Neural progenitor cell (in vitro differentiated cells): ENCODE measurements around the gene PNPLA3. TPM values are rescaled to one million over a fixed set of nuclear protein-coding genes. Genes with fewer than 3 reads are reported as not detected.

Experiments used
- DNase-seq: peaks from one replicate; pipeline ENCODE4 v3.0.0-alpha.2; 2016; ENCODE audit warnings: low spot score
- H2AFZ ChIP-seq: fragments of 200-600 bp; sonication (generic); replicated peaks from 2 replicates; pipeline ENCODE4 v1.6.1; 2016; ENCODE audit warnings: antibody characterized with exemption
- H3F3A ChIP-seq: fragments of 200-600 bp; sonication (generic); 2 replicates; pipeline ENCODE4 v1.6.1; 2016; ENCODE audit warnings: antibody characterized with exemption, low read depth
- H3K27ac ChIP-seq: fragments of 200-600 bp; sonication (generic); 2 replicates; pipeline ENCODE4 v1.5.1; 2016; ENCODE audit warnings: mild to moderate bottlenecking
- H3K27me3 ChIP-seq: fragments of 200-600 bp; sonication (generic); 2 replicates; pipeline ENCODE4 v1.6.1; 2016; ENCODE audit warnings: mild to moderate bottlenecking, moderate library complexity
- H3K36me3 ChIP-seq: fragments of 200-600 bp; sonication (generic); 2 replicates; pipeline ENCODE4 v1.5.1; 2016
- H3K4me1 ChIP-seq: fragments of 200-600 bp; sonication (generic); 2 replicates; pipeline ENCODE4 v1.6.1; 2016; ENCODE audit warnings: mixed run types
- H3K4me2 ChIP-seq: fragments of 200-600 bp; sonication (generic); 2 replicates; pipeline ENCODE4 v1.6.1; 2016
- H3K4me3 ChIP-seq: fragments of 200-600 bp; sonication (generic); 2 replicates; pipeline ENCODE4 v1.5.1; 2016
- H3K79me2 ChIP-seq: fragments of 200-600 bp; sonication (generic); 2 replicates; pipeline ENCODE4 v1.6.1; 2016; ENCODE audit warnings: low read depth
- H3K9ac ChIP-seq: fragments of 200-600 bp; sonication (generic); 2 replicates; pipeline ENCODE4 v1.6.1; 2016
- H3K9me3 ChIP-seq: fragments of 200-600 bp; sonication (generic); 2 replicates; pipeline ENCODE4 v1.5.1; 2016; ENCODE audit warnings: low read depth
- H4K20me1 ChIP-seq: fragments of 200-600 bp; sonication (generic); 2 replicates; pipeline ENCODE4 v1.6.1; 2016; ENCODE audit warnings: low read depth
- H3K27ac Mint-ChIP-seq: 3 replicates; pipeline ENCODE4 v1.8.0; 2021; ENCODE audit warnings: mixed read lengths
- H3K27me3 Mint-ChIP-seq: 2 replicates; pipeline ENCODE4 v1.8.0; 2022; ENCODE audit warnings: low read depth, mild to moderate bottlenecking, inconsistent platforms, moderate library complexity, mixed read lengths; ENCODE audit not compliant: insufficient read depth
- H3K36me3 Mint-ChIP-seq: 3 replicates; pipeline ENCODE4 v1.8.0; 2021; ENCODE audit warnings: mixed read lengths
- H3K4me1 Mint-ChIP-seq: 3 replicates; pipeline ENCODE4 v1.8.0; 2021; ENCODE audit warnings: mixed read lengths
- H3K4me3 Mint-ChIP-seq: 3 replicates; pipeline ENCODE4 v1.8.0; 2021; ENCODE audit warnings: mild to moderate bottlenecking, moderate library complexity, mixed read lengths
- H3K9me3 Mint-ChIP-seq: 3 replicates; pipeline ENCODE4 v1.8.0; 2020; ENCODE audit warnings: mixed read lengths
- EZH2 ChIP-seq: fragments of 200-600 bp; sonication (generic); IDR thresholded peaks from 2 replicates; pipeline ENCODE4 v1.6.1; 2017; ENCODE audit warnings: antibody characterized with exemption, mild to moderate bottlenecking, moderate library complexity
- EZH2phosphoT487 ChIP-seq: fragments of 200-600 bp; sonication (generic); IDR thresholded peaks from 2 replicates; pipeline ENCODE4 v1.6.1; 2017; ENCODE audit warnings: antibody characterized with exemption
- total RNA-seq: library from RNA; depleted of rRNA; stranded (reverse); fragments of >200 nt; gene quantifications from 2 replicates; pipeline ENCODE4 v1.2.3, GENCODE V29; 2015; ENCODE audit warnings: low replicate concordance
- TF ChIP-seq, protein P1 (sequence below): fragments of 200-600 bp; sonication (generic); IDR thresholded peaks from 2 replicates; pipeline ENCODE4 v1.5.1; 2017; ENCODE audit warnings: antibody characterized with exemption, mild to moderate bottlenecking

Gene PNPLA3
- total RNA-seq, 1 donor from 2014 or later: 4.8 TPM

DNA sequence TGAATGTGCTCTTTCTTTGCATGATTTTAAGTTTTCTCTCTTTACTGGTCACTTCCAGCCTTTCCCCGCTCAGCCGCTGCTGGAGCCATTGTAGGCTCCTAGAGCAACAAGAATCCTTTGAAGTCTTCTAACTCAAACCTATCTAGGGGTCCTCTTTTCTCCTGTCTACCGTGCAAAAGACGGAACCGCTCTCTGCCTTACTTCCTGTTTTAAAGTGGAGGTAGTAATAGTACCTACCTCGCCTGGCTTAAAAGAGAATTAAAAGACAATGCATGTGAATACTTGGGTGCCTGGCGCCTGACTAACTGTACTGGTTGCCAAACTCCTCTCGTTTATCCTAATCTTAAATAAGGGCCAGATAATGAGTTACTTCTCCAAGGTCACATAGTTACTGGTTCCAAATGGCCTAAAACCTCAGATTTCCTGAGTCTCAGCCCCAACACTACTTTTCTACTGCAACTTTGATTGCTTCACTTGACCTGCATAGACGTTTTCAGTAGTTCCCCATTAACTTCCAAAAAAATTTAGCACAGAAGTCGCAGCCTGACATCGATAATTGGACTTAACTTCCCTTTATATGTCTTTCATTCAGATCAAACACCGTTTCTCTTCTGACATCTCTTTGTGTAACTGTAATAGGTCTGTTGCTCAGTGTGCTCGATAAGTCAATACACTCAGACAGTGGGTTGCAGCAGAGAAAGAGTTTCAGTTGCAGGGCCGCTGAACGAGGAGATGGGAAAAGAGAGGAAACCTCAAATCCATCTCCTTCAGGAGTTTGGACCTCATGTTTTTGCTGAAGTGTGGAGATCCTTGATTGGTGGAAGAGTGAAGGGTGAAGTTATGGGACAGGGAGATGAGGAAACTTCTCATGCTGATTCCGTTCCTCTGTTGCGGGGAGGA, 32.5 kb downstream of the PNPLA3 start:
- Mint-ChIP-seq H3K4me3 (peak overlapping the region; percentile 99), H3K27ac (peak overlapping the region; percentile 91), H3K9me3 (no peaks in the 10 kb centered on the region), H3K27me3 (peaks cover 2% of the 10 kb centered on the region), H3K4me1 (peaks cover 30% of the 10 kb centered on the region), H3K36me3 (no peaks in the 10 kb centered on the region)
- no peaks in the 10 kb centered on the region for H3K9me3 ChIP-seq
- DNase-seq: no peak
- TF ChIP-seq, protein P1, sequence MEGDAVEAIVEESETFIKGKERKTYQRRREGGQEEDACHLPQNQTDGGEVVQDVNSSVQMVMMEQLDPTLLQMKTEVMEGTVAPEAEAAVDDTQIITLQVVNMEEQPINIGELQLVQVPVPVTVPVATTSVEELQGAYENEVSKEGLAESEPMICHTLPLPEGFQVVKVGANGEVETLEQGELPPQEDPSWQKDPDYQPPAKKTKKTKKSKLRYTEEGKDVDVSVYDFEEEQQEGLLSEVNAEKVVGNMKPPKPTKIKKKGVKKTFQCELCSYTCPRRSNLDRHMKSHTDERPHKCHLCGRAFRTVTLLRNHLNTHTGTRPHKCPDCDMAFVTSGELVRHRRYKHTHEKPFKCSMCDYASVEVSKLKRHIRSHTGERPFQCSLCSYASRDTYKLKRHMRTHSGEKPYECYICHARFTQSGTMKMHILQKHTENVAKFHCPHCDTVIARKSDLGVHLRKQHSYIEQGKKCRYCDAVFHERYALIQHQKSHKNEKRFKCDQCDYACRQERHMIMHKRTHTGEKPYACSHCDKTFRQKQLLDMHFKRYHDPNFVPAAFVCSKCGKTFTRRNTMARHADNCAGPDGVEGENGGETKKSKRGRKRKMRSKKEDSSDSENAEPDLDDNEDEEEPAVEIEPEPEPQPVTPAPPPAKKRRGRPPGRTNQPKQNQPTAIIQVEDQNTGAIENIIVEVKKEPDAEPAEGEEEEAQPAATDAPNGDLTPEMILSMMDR: no peak
- TF ChIP-seq EZH2 (no peak), EZH2phosphoT487 (no peak)
- H3K36me3 ChIP-seq: no peaks in the 10 kb centered on the region
- peak overlapping the region; percentile 76 for H3K9ac ChIP-seq
- peaks cover 11% of the 10 kb centered on the region for H3K4me1 ChIP-seq
- H2AFZ ChIP-seq: peak overlapping the region; percentile 83
- no peak overlapping the region for H3K27ac ChIP-seq
- no peaks in the 10 kb centered on the region for H3K27me3 ChIP-seq
- peaks cover 4% of the 10 kb centered on the region for H4K20me1 ChIP-seq
- H3K79me2 ChIP-seq: peaks cover 56% of the 10 kb centered on the region
- H3K4me3 ChIP-seq: peak overlapping the region; percentile 85
- H3K4me2 ChIP-seq: peak overlapping the region; percentile 86
- peaks cover 6% of the 10 kb centered on the region for H3F3A ChIP-seq

DNA sequence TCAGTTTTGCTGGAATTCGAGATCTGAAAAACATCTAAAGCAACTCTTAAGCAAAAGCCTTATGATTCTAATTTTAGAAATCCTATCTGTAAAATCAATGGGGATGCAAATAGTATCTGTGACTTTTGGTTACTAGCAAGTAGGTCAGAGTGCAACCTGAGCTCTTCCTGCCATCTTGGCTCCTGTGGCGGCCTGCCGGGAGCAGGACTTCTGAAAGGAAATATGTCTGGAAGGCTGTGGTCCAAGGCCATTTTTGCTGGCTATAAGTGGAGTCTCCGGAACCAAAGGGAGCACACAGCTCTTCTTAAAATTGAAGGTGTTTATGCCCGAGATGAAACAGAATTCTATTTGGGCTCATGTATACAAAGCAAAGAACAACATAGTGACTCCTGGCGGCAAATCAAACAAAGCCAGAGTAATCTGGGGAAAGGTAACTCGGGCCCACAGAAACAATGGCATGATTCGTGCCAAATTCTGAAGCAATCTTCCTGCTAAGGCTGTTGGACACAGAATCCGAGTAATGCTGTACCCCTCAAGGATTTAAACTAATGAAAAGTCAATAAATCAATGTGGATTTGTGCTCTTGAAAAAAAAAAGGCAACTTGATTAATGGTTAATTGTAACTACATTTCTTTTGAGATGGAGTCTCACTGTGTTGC, 33.3 kb downstream of the PNPLA3 start:
- Histone ChIP-seq H4K20me1 (peaks cover 4% of the 10 kb centered on the region), H3K27me3 (no peaks in the 10 kb centered on the region), H3K4me1 (peaks cover 11% of the 10 kb centered on the region), H2AFZ (no peak overlapping the region), H3K9me3 (no peaks in the 10 kb centered on the region), H3K9ac (no peak overlapping the region), H3K36me3 (no peaks in the 10 kb centered on the region), H3K4me2 (peak overlapping the region; percentile 86), H3K79me2 (peaks cover 62% of the 10 kb centered on the region), H3K27ac (no peak overlapping the region), H3F3A (peaks cover 6% of the 10 kb centered on the region), H3K4me3 (peak overlapping the region; percentile 85)
- Mint-ChIP-seq H3K4me1 (peaks cover 30% of the 10 kb centered on the region), H3K27me3 (peaks cover 2% of the 10 kb centered on the region), H3K27ac (no peak overlapping the region), H3K4me3 (peak overlapping the region; percentile 99), H3K9me3 (no peaks in the 10 kb centered on the region), H3K36me3 (no peaks in the 10 kb centered on the region)
- no peak for DNase-seq
- TF ChIP-seq EZH2: no peak
- no peak for TF ChIP-seq EZH2phosphoT487
- TF ChIP-seq, protein P1: no peak

DNA sequence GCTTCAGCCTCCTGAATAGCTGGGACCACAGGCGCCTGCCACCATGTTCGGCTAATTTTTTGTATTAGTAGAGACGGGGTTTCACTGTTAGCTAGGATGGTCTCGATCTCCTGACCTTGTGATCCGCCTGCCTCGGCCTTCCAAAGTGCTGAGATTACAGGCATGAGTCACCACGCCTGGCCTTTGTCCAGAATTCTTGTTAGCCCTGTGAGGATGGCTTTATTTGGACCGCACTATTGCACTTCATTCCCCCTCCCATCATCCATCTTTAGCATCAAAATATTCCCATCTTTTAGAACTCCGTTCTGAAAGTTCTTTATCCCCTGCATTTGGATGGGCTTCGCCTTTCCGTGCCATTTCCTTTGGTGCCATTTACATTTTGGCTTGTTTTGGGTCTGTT, 34.3 kb downstream of the PNPLA3 start:
- Mint-ChIP-seq H3K27ac (no peak overlapping the region), H3K4me3 (no peak overlapping the region), H3K27me3 (peaks cover 2% of the 10 kb centered on the region), H3K4me1 (peaks cover 30% of the 10 kb centered on the region), H3K9me3 (no peaks in the 10 kb centered on the region), H3K36me3 (no peaks in the 10 kb centered on the region)
- peaks cover 11% of the 10 kb centered on the region for H3K4me1 ChIP-seq
- no peaks in the 10 kb centered on the region for H3K9me3 ChIP-seq
- no peak overlapping the region for H3K9ac ChIP-seq
- peaks cover 64% of the 10 kb centered on the region for H3K79me2 ChIP-seq
- no peak for DNase-seq
- H3K4me2 ChIP-seq: no peak overlapping the region
- H4K20me1 ChIP-seq: peaks cover 4% of the 10 kb centered on the region
- H2AFZ ChIP-seq: no peak overlapping the region
- TF ChIP-seq EZH2 (no peak), EZH2phosphoT487 (no peak)
- TF ChIP-seq, protein P1: no peak
- no peaks in the 10 kb centered on the region for H3K36me3 ChIP-seq
- H3K4me3 ChIP-seq: no peak overlapping the region
- H3F3A ChIP-seq: peaks cover 6% of the 10 kb centered on the region
- no peak overlapping the region for H3K27ac ChIP-seq
- no peaks in the 10 kb centered on the region for H3K27me3 ChIP-seq
